DMS 273 (cell line): ENCODE data around the gene MINDY4.
"Not testable (repeated sequence)": the region's sequence is repeated elsewhere in the genome, so short reads cannot be mapped to it uniquely, and the experiment has no call there.

Source experiments
- DNase-seq: peaks from one replicate; lab custom pipeline; 2025; ENCODE audit not compliant: unreplicated experiment; lab: John Stamatoyannopoulos, UW

MINDY4 gene

GRCh38 chr7:30831936-30832335 lies 60.7 kb downstream of the MINDY4 start:
- no peak for DNase-seq

- DNase-seq = not testable (repeated sequence)
Measured at GRCh38 chr7:30834017-30834674, 62.9 kb downstream of the MINDY4 start.

GRCh38 chr7:30835396-30835915 lies 64.2 kb downstream of the MINDY4 start:
- no peak for DNase-seq

GRCh38 chr7:30836991-30837390 lies 65.8 kb downstream of the MINDY4 start:
- no peak for DNase-seq

GRCh38 chr7:30837581-30837980 lies 66.4 kb downstream of the MINDY4 start:
- no peak for DNase-seq

- no peak for DNase-seq
Measured at GRCh38 chr7:30838008-30838407, 66.8 kb downstream of the MINDY4 start.

GRCh38 chr7:30840141-30841024 lies 69.2 kb downstream of the MINDY4 start:
- DNase-seq = no peak

- no peak for DNase-seq
Measured at GRCh38 chr7:30841025-30841735, 70.0 kb downstream of the MINDY4 start.

- no peak for DNase-seq
Measured at GRCh38 chr7:30841801-30842541, 70.8 kb downstream of the MINDY4 start.

GRCh38 chr7:30842542-30843451 lies 71.6 kb downstream of the MINDY4 start:
- peak; percentile 53 for DNase-seq

GRCh38 chr7:30843741-30844482 lies 72.7 kb downstream of the MINDY4 start:
- DNase-seq = no peak

GRCh38 chr7:30844483-30844874 lies 73.3 kb downstream of the MINDY4 start:
- no peak for DNase-seq

- DNase-seq = no peak
Measured at GRCh38 chr7:30844916-30845315, 73.7 kb downstream of the MINDY4 start.

GRCh38 chr7:30845426-30846135 lies 74.4 kb downstream of the MINDY4 start:
- DNase-seq = peak; percentile 43

- DNase-seq = no peak
Measured at GRCh38 chr7:30846378-30846777, 75.2 kb downstream of the MINDY4 start.

- DNase-seq = no peak
Measured at GRCh38 chr7:30848121-30848855, 77.1 kb downstream of the MINDY4 start.

GRCh38 chr7:30849565-30849964 lies 78.3 kb downstream of the MINDY4 start:
- DNase-seq = no peak

GRCh38 chr7:30850426-30850825 lies 79.2 kb downstream of the MINDY4 start:
- DNase-seq = no peak
